SK-N-SH (cell line): Measurements from ENCODE around the gene ZNF529.

Experiments used
- CTCF ChIP-seq: fragments of 200-600 bp; sonication (generic); IDR thresholded peaks from 2 replicates; pipeline ENCODE4 v1.6.1; 2017; ENCODE audit warnings: antibody characterized with exemption, mild to moderate bottlenecking, moderate library complexity
- PBX3 ChIP-seq: IDR thresholded peaks from 2 replicates; pipeline ENCODE4; 2012
- RAD21 ChIP-seq: IDR thresholded peaks from 2 replicates; pipeline ENCODE4 v1.6.1; 2012; ENCODE audit warnings: mild to moderate bottlenecking, low read length
- REST ChIP-seq: IDR thresholded peaks from 2 replicates; pipeline ENCODE4 v1.6.1; 2012; ENCODE audit warnings: mild to moderate bottlenecking, low read depth, low read length, moderate library complexity

GRCh38 chr19:36573895-36574720 is 1.0 kb upstream of the ZNF529 start:
- TF ChIP-seq PBX3 (no peak), CTCF (no peak), REST (no peak), RAD21 (no peak)
